Smooth muscle cell (in vitro differentiated cells): ENCODE results near the gene UMODL1. TPM values are rescaled to one million over a fixed set of nuclear protein-coding genes. Genes with fewer than 3 reads are reported as not detected.

Experiments used
- DNase-seq: peaks from one replicate; lab custom pipeline; 2025; ENCODE audit not compliant: unreplicated experiment; lab: John Stamatoyannopoulos, UW
- H2AFZ ChIP-seq: fragments of 200-600 bp; sonication (generic); 2 replicates; pipeline ENCODE4 v1.6.0; 2016; ENCODE audit warnings: antibody characterized with exemption, low read depth, mild to moderate bottlenecking
- H3F3A ChIP-seq: fragments of 200-600 bp; sonication (generic); 2 replicates; pipeline ENCODE4 v1.6.0; 2017; ENCODE audit warnings: antibody characterized with exemption, low read depth
- H3K27ac ChIP-seq: fragments of 200-600 bp; sonication (generic); 2 replicates; pipeline ENCODE4 v1.5.1; 2016; ENCODE audit warnings: low read depth, mild to moderate bottlenecking
- H3K27me3 ChIP-seq: fragments of 200-600 bp; sonication (generic); 2 replicates; pipeline ENCODE4 v1.6.1; 2016; ENCODE audit warnings: low read depth, mild to moderate bottlenecking
- H3K36me3 ChIP-seq: fragments of 200-600 bp; sonication (generic); 2 replicates; pipeline ENCODE4 v1.5.1; 2016; ENCODE audit warnings: low read depth
- H3K4me1 ChIP-seq: fragments of 200-600 bp; sonication (generic); 2 replicates; pipeline ENCODE4 v1.5.1; 2016; ENCODE audit warnings: low read depth
- H3K4me2 ChIP-seq: fragments of 200-600 bp; sonication (generic); 2 replicates; pipeline ENCODE4 v1.6.0; 2016; ENCODE audit warnings: mild to moderate bottlenecking
- H3K4me3 ChIP-seq: fragments of 200-600 bp; sonication (generic); 2 replicates; pipeline ENCODE4 v1.5.1; 2016; ENCODE audit warnings: mild to moderate bottlenecking
- H3K79me2 ChIP-seq: fragments of 200-600 bp; sonication (generic); 2 replicates; pipeline ENCODE4 v1.6.0; 2016; ENCODE audit warnings: low read depth, mild to moderate bottlenecking
- H3K9ac ChIP-seq: fragments of 200-600 bp; sonication (generic); 2 replicates; pipeline ENCODE4 v1.6.0; 2016; ENCODE audit warnings: low read depth
- H3K9me3 ChIP-seq: fragments of 200-600 bp; sonication (generic); replicated peaks from 2 replicates; pipeline ENCODE4 v1.5.1; 2016; ENCODE audit warnings: low read depth
- H4K20me1 ChIP-seq: fragments of 200-600 bp; sonication (generic); 2 replicates; pipeline ENCODE4 v1.6.0; 2016; ENCODE audit warnings: low read depth
- CTCF ChIP-seq: fragments of 200-600 bp; sonication (generic); IDR thresholded peaks from 2 replicates; pipeline ENCODE4 v1.5.1; 2017; ENCODE audit warnings: borderline replicate concordance, mild to moderate bottlenecking, antibody characterized with exemption; ENCODE audit not compliant: insufficient read depth, poor library complexity, severe bottlenecking
- WGBS: methylation state at CpG from one replicate; pipeline ENCODE4 v1.1.7; 2016; ENCODE audit warnings: low lambda C conversion rate; 5-methylcytosine and 5-hydroxymethylcytosine counted together
- polyA plus RNA-seq: library from polyadenylated mRNA; unstranded; fragments of >200 nt; fragmentation: Nextera tagmentation; extraction: Ambion mirVana; gene quantifications from 2 replicates; pipeline ENCODE4 v1.2.1, GENCODE V29; 2016
- total RNA-seq: library from RNA; depleted of rRNA; stranded (reverse); fragments of >200 nt; gene quantifications from 2 replicates; pipeline ENCODE4 v1.2.3, GENCODE V29; 2014

Gene UMODL1
- total and polyA plus RNA-seq, 2 experiments from 2014 or later, result 0.14 TPM; not detected in 1

DNA sequence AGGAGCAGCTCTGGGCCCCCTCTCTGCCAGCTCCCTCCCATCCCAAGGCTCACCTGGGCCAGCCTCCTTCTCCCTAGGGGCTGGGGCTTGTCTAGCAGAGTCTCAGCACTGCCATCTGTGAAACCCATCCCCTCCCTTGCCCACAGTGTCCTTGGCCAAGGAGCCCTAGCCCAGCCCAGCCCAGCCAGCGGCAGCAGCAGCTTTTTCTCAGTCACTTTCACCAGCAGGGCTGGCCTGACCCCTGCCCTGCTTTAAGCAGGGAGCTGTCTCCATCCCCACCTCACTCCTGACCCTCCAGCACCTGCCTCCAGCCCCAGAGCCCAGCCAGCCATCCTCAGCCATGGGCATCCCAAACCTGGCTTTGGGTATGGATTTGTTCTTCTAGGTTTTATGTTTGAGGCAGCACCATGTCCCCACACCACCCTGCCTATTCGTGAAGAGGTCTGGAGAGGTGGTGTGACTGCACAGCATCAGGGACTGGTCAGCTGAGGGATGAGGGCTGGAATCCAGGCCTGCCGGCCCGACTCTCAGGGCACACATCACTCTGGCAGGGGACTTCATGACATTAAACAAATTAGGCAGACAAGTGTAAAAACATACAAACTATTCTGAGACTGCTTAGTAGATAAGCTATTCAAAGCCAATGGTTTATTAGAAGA is 111.7 kb downstream of the UMODL1 start:
- Histone ChIP-seq H3K4me2 (no peak overlapping the region), H2AFZ (no peak overlapping the region), H3K4me1 (peaks cover 4% of the 10 kb centered on the region), H4K20me1 (no peaks in the 10 kb centered on the region), H3K9ac (no peak overlapping the region), H3F3A (no peaks in the 10 kb centered on the region), H3K36me3 (no peaks in the 10 kb centered on the region), H3K9me3 (no peaks in the 10 kb centered on the region), H3K4me3 (no peak overlapping the region), H3K27me3 (peaks cover 6% of the 10 kb centered on the region), H3K27ac (no peak overlapping the region), H3K79me2 (no peaks in the 10 kb centered on the region)
- WGBS, result 83% methylated on average over 4 of the region's 4 CpGs
- TF ChIP-seq CTCF, result no peak
- no peak for DNase-seq

GRCh38 chr21:42183374-42184266 is 112.5 kb downstream of the UMODL1 start:
- H3K27ac ChIP-seq, result no peak overlapping the region
- no peak overlapping the region for H2AFZ ChIP-seq
- no peak overlapping the region for H3K4me2 ChIP-seq
- H4K20me1 ChIP-seq, result no peaks in the 10 kb centered on the region
- H3K9me3 ChIP-seq, result no peaks in the 10 kb centered on the region
- H3K4me3 ChIP-seq, result no peak overlapping the region
- H3K4me1 ChIP-seq, result peaks cover 4% of the 10 kb centered on the region
- H3K27me3 ChIP-seq, result peaks cover under 1% of the 10 kb centered on the region
- TF ChIP-seq CTCF, result no peak
- no peaks in the 10 kb centered on the region for H3K79me2 ChIP-seq
- no peaks in the 10 kb centered on the region for H3K36me3 ChIP-seq
- WGBS, result 90% methylated on average over 6 of the region's 6 CpGs
- H3K9ac ChIP-seq, result no peak overlapping the region
- no peak for DNase-seq
- H3F3A ChIP-seq, result no peaks in the 10 kb centered on the region

DNA sequence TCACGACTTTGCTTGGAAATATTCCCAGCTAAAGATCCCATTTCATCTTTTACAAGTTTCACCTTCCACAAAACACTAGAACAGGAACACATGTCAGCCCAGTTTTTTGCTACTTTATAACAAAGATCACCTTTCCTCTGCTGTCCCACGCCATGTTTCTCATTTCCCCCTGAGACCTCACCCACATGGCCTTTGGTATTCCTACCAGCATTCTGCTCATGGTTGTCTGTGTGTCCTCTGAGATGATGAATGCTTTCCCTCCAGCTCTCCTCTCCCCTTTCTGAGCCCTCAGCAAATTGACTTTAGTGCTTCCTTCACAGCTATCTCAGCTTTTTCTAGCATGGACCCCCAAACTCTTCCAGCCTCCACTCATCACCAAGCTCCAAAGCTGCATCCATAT is 115.5 kb downstream of the UMODL1 start:
- Histone ChIP-seq H3F3A (no peaks in the 10 kb centered on the region), H3K4me2 (no peak overlapping the region), H2AFZ (no peak overlapping the region), H3K9me3 (no peaks in the 10 kb centered on the region), H4K20me1 (no peaks in the 10 kb centered on the region), H3K36me3 (no peaks in the 10 kb centered on the region), H3K4me1 (no peaks in the 10 kb centered on the region), H3K79me2 (no peaks in the 10 kb centered on the region), H3K4me3 (no peak overlapping the region), H3K9ac (no peak overlapping the region), H3K27me3 (no peaks in the 10 kb centered on the region), H3K27ac (no peak overlapping the region)
- DNase-seq, result no peak
- TF ChIP-seq CTCF, result no peak
- 80% methylated on average over 2 of the region's 2 CpGs for WGBS
